NB4 (cell line): Measurements from ENCODE around the gene PML.

Experiments
- CTCF ChIP-seq: IDR thresholded peaks from one replicate; pipeline ENCODE4 v1.5.1; 2012; ENCODE audit warnings: low read depth, low read length
- MAX ChIP-seq: IDR thresholded peaks from 2 replicates; pipeline ENCODE4 v1.6.1; 2011; ENCODE audit warnings: low read depth, low read length
- POLR2A ChIP-seq: IDR thresholded peaks from 2 replicates; pipeline ENCODE4 v1.6.1; 2011; ENCODE audit warnings: mild to moderate bottlenecking; ENCODE audit not compliant: insufficient read length; ENCODE audit errors: extremely low read depth

GRCh38 chr15:73950479-73950830 is 44.1 kb upstream of the PML start:
- no peak for TF ChIP-seq POLR2A
- no peak for TF ChIP-seq CTCF
- no peak for TF ChIP-seq MAX
